HEK293 (cell line): ENCODE data around the gene NIN.

Experiments
- CTCF ChIA-PET: fragments of 350-600 bp; formaldehyde crosslinking; extraction: SDS; loops from one replicate; lab custom pipeline; 2021; ENCODE audit warnings: antibody characterized with exemption; lab: Yijun Ruan, JAX
- POLR2A ChIA-PET: fragments of 300-600 bp; formaldehyde crosslinking; extraction: SDS; loops from one replicate; lab custom pipeline; 2020; ENCODE audit warnings: antibody characterized with exemption, inconsistent platforms; lab: Yijun Ruan, JAX
- H3K27ac ChIP-seq: fragments of 200-500 bp; sonication (Bioruptor generic); 2 replicates; pipeline ENCODE4 v1.5.1; 2014; ENCODE audit warnings: low read depth, low read length, control low read depth, inconsistent platforms; ENCODE audit errors: extremely low read depth
- H3K36me3 ChIP-seq, 2 experiments: fragments of 200-500 bp in 1 of 2; sonication (Bioruptor generic) in 1 of 2; 1 replicate in 1 of 2; 2 replicates in 1 of 2; pipeline ENCODE4 v1.5.1; 2014 to 2017; ENCODE audit warnings: inconsistent platforms in 2 of 2, low read length in 2 of 2; ENCODE audit not compliant: control insufficient read depth in 2 of 2, insufficient read depth in 1 of 2
- H3K4me1 ChIP-seq: fragments of 200-500 bp; sonication (Bioruptor generic); 2 replicates; pipeline ENCODE4 v1.5.1; 2014; ENCODE audit warnings: mild to moderate bottlenecking, low read length, inconsistent platforms; ENCODE audit not compliant: control insufficient read depth, insufficient read depth
- H3K4me3 ChIP-seq: 2 replicates; pipeline ENCODE4 v1.5.1; 2011; ENCODE audit warnings: low read depth, mild to moderate bottlenecking, control low read depth, low read length, moderate library complexity
- H3K9me3 ChIP-seq: fragments of 200-500 bp; sonication (Bioruptor generic); 2 replicates; pipeline ENCODE4 v1.5.1; 2014; ENCODE audit warnings: low read depth, low read length, inconsistent platforms; ENCODE audit not compliant: control insufficient read depth, insufficient read depth
- KLF17 ChIP-seq: fragments of 450-650 bp; formaldehyde crosslinking; IDR thresholded peaks from 2 replicates; pipeline ENCODE4 v1.5.1; 2016; ENCODE audit warnings: missing biosample characterization, missing genetic modification characterization
- MZF1 ChIP-seq: fragments of 450-650 bp; formaldehyde crosslinking; IDR thresholded peaks from 2 replicates; pipeline ENCODE4 v1.5.1; 2017; ENCODE audit warnings: missing biosample characterization, missing genetic modification characterization, borderline replicate concordance
- PRDM2 ChIP-seq: fragments of 450-650 bp; formaldehyde crosslinking; IDR thresholded peaks from 2 replicates; pipeline ENCODE4 v1.5.1; 2016; ENCODE audit warnings: missing biosample characterization, missing genetic modification characterization, borderline replicate concordance
- SETDB1 ChIP-seq: IDR thresholded peaks from one replicate; pipeline ENCODE4 v1.6.1; 2017; ENCODE audit warnings: mild to moderate bottlenecking, low read length, moderate library complexity, mixed read lengths; ENCODE audit not compliant: insufficient read length
- SP3 ChIP-seq: fragments of 450-650 bp; formaldehyde crosslinking; IDR thresholded peaks from 2 replicates; pipeline ENCODE4 v1.5.1; 2016; ENCODE audit warnings: missing biosample characterization, missing genetic modification characterization
- ZNF10 ChIP-seq: fragments of 450-650 bp; formaldehyde crosslinking; IDR thresholded peaks from 2 replicates; pipeline ENCODE4 v1.5.1; 2017; ENCODE audit warnings: missing biosample characterization, missing genetic modification characterization
- ZNF24 ChIP-seq: fragments of 450-650 bp; formaldehyde crosslinking; IDR thresholded peaks from 2 replicates; pipeline ENCODE4 v1.5.1; 2016; ENCODE audit warnings: missing biosample characterization, missing genetic modification characterization
- ZNF426 ChIP-seq: fragments of 450-650 bp; formaldehyde crosslinking; IDR thresholded peaks from 2 replicates; pipeline ENCODE4 v1.5.1; 2017; ENCODE audit warnings: missing biosample characterization, missing genetic modification characterization, mild to moderate bottlenecking, inconsistent platforms, moderate library complexity
- ZNF449 ChIP-seq: fragments of 450-650 bp; formaldehyde crosslinking; IDR thresholded peaks from 2 replicates; pipeline ENCODE4 v1.5.1; 2017; ENCODE audit warnings: missing biosample characterization, mild to moderate bottlenecking, missing genetic modification characterization, moderate library complexity
- ZNF488 ChIP-seq: fragments of 450-650 bp; formaldehyde crosslinking; IDR thresholded peaks from 2 replicates; pipeline ENCODE4 v1.5.1; 2016; ENCODE audit warnings: missing biosample characterization, missing genetic modification characterization
- ZNF600 ChIP-seq: fragments of 450-650 bp; formaldehyde crosslinking; IDR thresholded peaks from 2 replicates; pipeline ENCODE4 v1.5.1; 2016; ENCODE audit warnings: missing biosample characterization, missing genetic modification characterization
- ZNF654 ChIP-seq: fragments of 450-650 bp; formaldehyde crosslinking; IDR thresholded peaks from 2 replicates; pipeline ENCODE4 v1.5.1; 2016; ENCODE audit warnings: low read depth, missing biosample characterization, missing genetic modification characterization
- ZNF768 ChIP-seq: fragments of 450-650 bp; formaldehyde crosslinking; IDR thresholded peaks from 2 replicates; pipeline ENCODE4 v1.5.1; 2018; ENCODE audit warnings: missing biosample characterization, mild to moderate bottlenecking, missing genetic modification characterization
- ZNF785 ChIP-seq: fragments of 450-650 bp; formaldehyde crosslinking; IDR thresholded peaks from 2 replicates; pipeline ENCODE4 v1.5.1; 2016; ENCODE audit warnings: missing biosample characterization, missing genetic modification characterization
- ZSCAN18 ChIP-seq: fragments of 450-650 bp; formaldehyde crosslinking; IDR thresholded peaks from 2 replicates; pipeline ENCODE4 v1.5.1; 2016; ENCODE audit warnings: missing biosample characterization, missing genetic modification characterization
- ZSCAN5A ChIP-seq: fragments of 450-650 bp; formaldehyde crosslinking; IDR thresholded peaks from 2 replicates; pipeline ENCODE4 v1.5.1; 2016; ENCODE audit warnings: missing biosample characterization, missing genetic modification characterization

NIN gene

GRCh38 chr14:50865391-50866076 lies 34.6 kb upstream of the NIN start:
- H3K27ac ChIP-seq = no peak overlapping the region
- TF ChIP-seq ZNF768 (tag by site-specific recombination) (no peak), ZNF24 (tag by site-specific recombination) (no peak), ZNF488 (tag by site-specific recombination) (no peak), MZF1 (tag by site-specific recombination) (no peak), ZNF600 (tag by site-specific recombination) (no peak), KLF17 (tag by site-specific recombination) (no peak), SETDB1 (no peak), SP3 (no peak), ZNF426 (no peak), ZNF654 (tag by site-specific recombination) (no peak), ZNF449 (no peak), ZNF785 (tag by site-specific recombination) (no peak), ZNF10 (tag by site-specific recombination) (no peak), ZSCAN5A (tag by site-specific recombination) (no peak), PRDM2 (no peak), ZSCAN18 (tag by site-specific recombination) (no peak)
- TF ChIP-seq, all 188 proteins: peak for 0
- Histone ChIP-seq H3K4me3 (no peak overlapping the region), H3K4me1 (no peaks in the 10 kb centered on the region), H3K9me3 (no peaks in the 10 kb centered on the region), H3K36me3 (no peaks in the 10 kb centered on the region)
- POLR2A ChIA-PET = no interaction called here
- CTCF ChIA-PET = interaction anchor here (0.7 kb wide), 1 partner anchor 657 kb away, joined by 3 read pairs; no protein-coding TSS in a partner anchor
